Mesendoderm (in vitro differentiated cells): ENCODE data around the gene ADGRF3.

Source experiments
- DNase-seq: peaks from one replicate; pipeline ENCODE4 v3.0.0; 2013
- H2AK5ac ChIP-seq: 2 replicates; pipeline ENCODE4 v1.6.1; 2013; ENCODE audit warnings: low read length, inconsistent platforms
- H2BK120ac ChIP-seq: 2 replicates; pipeline ENCODE4 v1.6.1; 2013; ENCODE audit warnings: low read depth, mild to moderate bottlenecking, low read length, moderate library complexity, mixed read lengths
- H2BK15ac ChIP-seq: replicated peaks from 2 replicates; pipeline ENCODE4 v1.6.1; 2013; ENCODE audit warnings: low read depth, mild to moderate bottlenecking, moderate library complexity
- H2BK5ac ChIP-seq: 2 replicates; pipeline ENCODE4 v1.6.1; 2013; ENCODE audit warnings: low read length, inconsistent platforms
- H3K18ac ChIP-seq: 2 replicates; pipeline ENCODE4 v1.6.1; 2013; ENCODE audit warnings: mild to moderate bottlenecking, low read length, mixed read lengths
- H3K23ac ChIP-seq: one replicate; pipeline ENCODE4 v1.6.1; 2013; ENCODE audit warnings: low read length
- H3K27ac ChIP-seq: 2 replicates; pipeline ENCODE4 v1.5.1; 2013; ENCODE audit warnings: low read depth, mild to moderate bottlenecking, inconsistent platforms, low read length, moderate library complexity
- H3K27me3 ChIP-seq: 2 replicates; pipeline ENCODE4 v1.6.1; 2013; ENCODE audit warnings: low read length, control low read depth, mild to moderate bottlenecking, inconsistent platforms; ENCODE audit not compliant: insufficient read depth, poor library complexity
- H3K36me3 ChIP-seq: 2 replicates; pipeline ENCODE4 v1.6.1; 2013; ENCODE audit warnings: low read length, inconsistent platforms; ENCODE audit not compliant: control insufficient read depth, insufficient read depth
- H3K4ac ChIP-seq: one replicate; pipeline ENCODE4 v1.6.1; 2013; ENCODE audit warnings: low read depth, mild to moderate bottlenecking, low read length, moderate library complexity
- H3K4me1 ChIP-seq: 2 replicates; pipeline ENCODE4 v1.6.1; 2013; ENCODE audit warnings: low read depth, low read length, inconsistent platforms; ENCODE audit not compliant: control insufficient read depth
- H3K4me2 ChIP-seq: 2 replicates; pipeline ENCODE4 v1.6.1; 2013; ENCODE audit warnings: low read length
- H3K4me3 ChIP-seq: 2 replicates; pipeline ENCODE4 v1.5.1; 2013; ENCODE audit warnings: mild to moderate bottlenecking, low read length
- H3K56ac ChIP-seq: one replicate; pipeline ENCODE4 v1.6.1; 2013; ENCODE audit warnings: low read length
- H3K79me1 ChIP-seq: 2 replicates; pipeline ENCODE4 v1.6.1; 2013; ENCODE audit warnings: low read length, inconsistent platforms
- H3K79me2 ChIP-seq: 2 replicates; pipeline ENCODE4 v1.6.1; 2013; ENCODE audit warnings: mild to moderate bottlenecking, low read length; ENCODE audit not compliant: control insufficient read depth, insufficient read depth
- H3K9ac ChIP-seq: 2 replicates; pipeline ENCODE4 v1.6.1; 2013; ENCODE audit warnings: low read length, inconsistent platforms
- H4K5ac ChIP-seq: one replicate; pipeline ENCODE4 v1.6.1; 2013; ENCODE audit warnings: low read length
- H4K8ac ChIP-seq: one replicate; pipeline ENCODE4 v1.6.1; 2013; ENCODE audit warnings: low read depth, mild to moderate bottlenecking, control low read depth, low read length, moderate library complexity
- WGBS: extraction: QIAGEN DNeasy Blood & Tissue Kit; methylation state at CpG from one replicate; pipeline ENCODE4 v1.1.7; 2013; ENCODE audit warnings: low lambda C conversion rate, missing lambda C conversion rate; ENCODE audit not compliant: insufficient coverage; ENCODE audit errors: extremely low coverage; 5-methylcytosine and 5-hydroxymethylcytosine counted together

ADGRF3 gene

DNA sequence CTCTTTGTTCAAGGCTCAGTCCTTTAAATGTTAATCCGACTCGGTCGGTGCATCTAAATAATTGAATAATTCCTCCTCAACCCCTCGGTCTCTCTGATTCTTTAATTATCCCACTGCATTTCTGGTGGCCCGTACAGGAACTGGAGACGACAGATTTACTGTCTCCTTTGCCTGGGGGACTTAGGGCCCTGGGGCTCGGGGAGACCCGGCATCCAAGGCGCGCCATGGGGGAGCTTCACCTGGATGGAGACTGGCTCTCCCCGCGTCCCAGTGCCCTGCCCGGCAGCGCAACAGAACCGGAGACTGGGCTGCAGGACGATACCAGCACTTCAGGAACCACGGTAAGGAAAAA lies 48.3 kb downstream of the ADGRF3 start:
- H3K23ac ChIP-seq: no peak overlapping the region
- no peak overlapping the region for H4K5ac ChIP-seq
- no peaks in the 10 kb centered on the region for H3K79me1 ChIP-seq
- peak overlapping the region; percentile 87 for H3K56ac ChIP-seq
- WGBS: no CpG with 5 or more reads among the region's 17 CpGs
- peak overlapping the region; percentile 73 for H3K9ac ChIP-seq
- H3K27ac ChIP-seq: no peak overlapping the region
- H4K8ac ChIP-seq: no peak overlapping the region
- H3K4me3 ChIP-seq: no peak overlapping the region
- H3K18ac ChIP-seq: no peak overlapping the region
- no peak overlapping the region for H2BK120ac ChIP-seq
- no peak overlapping the region for H3K4ac ChIP-seq
- peak overlapping the region; percentile 78 for H3K4me2 ChIP-seq
- no peaks in the 10 kb centered on the region for H3K36me3 ChIP-seq
- no peaks in the 10 kb centered on the region for H3K79me2 ChIP-seq
- no peak overlapping the region for H2BK5ac ChIP-seq
- no peaks in the 10 kb centered on the region for H3K27me3 ChIP-seq
- H2AK5ac ChIP-seq: no peak overlapping the region
- peaks cover 3% of the 10 kb centered on the region for H3K4me1 ChIP-seq
- no peak for DNase-seq
- no peak overlapping the region for H2BK15ac ChIP-seq

DNA sequence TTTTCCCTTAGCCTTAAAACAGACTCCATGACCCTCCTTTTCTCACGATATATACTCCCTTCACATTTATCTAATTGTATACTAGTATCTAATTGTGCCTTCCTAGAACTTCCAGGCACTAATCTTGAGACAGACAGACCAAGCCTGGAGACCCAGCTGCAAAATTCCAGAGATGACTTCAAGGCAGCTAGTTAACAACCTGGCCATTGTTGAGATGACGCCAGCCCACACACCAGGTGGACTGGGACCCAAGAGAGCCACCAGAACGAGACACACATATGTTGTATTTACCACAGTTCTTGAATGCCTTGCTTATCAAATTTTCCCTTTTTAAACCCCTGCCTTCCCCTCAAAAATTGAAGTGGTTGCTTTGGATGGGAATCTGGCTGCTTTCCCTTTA lies 49.5 kb downstream of the ADGRF3 start:
- no peak overlapping the region for H3K56ac ChIP-seq
- no peak overlapping the region for H2AK5ac ChIP-seq
- no peak overlapping the region for H3K18ac ChIP-seq
- no peaks in the 10 kb centered on the region for H3K79me2 ChIP-seq
- DNase-seq: peak; percentile 32
- H3K27me3 ChIP-seq: no peaks in the 10 kb centered on the region
- H2BK120ac ChIP-seq: no peak overlapping the region
- H2BK5ac ChIP-seq: no peak overlapping the region
- no peak overlapping the region for H3K23ac ChIP-seq
- no peaks in the 10 kb centered on the region for H3K79me1 ChIP-seq
- no peak overlapping the region for H3K4me3 ChIP-seq
- H2BK15ac ChIP-seq: no peak overlapping the region
- WGBS: 100% methylated on average over 1 of the region's 3 CpGs
- H3K4me1 ChIP-seq: peaks cover 3% of the 10 kb centered on the region
- H4K5ac ChIP-seq: no peak overlapping the region
- H3K9ac ChIP-seq: no peak overlapping the region
- H3K36me3 ChIP-seq: no peaks in the 10 kb centered on the region
- H3K27ac ChIP-seq: no peak overlapping the region
- no peak overlapping the region for H3K4ac ChIP-seq
- H3K4me2 ChIP-seq: no peak overlapping the region
- no peak overlapping the region for H4K8ac ChIP-seq

DNA sequence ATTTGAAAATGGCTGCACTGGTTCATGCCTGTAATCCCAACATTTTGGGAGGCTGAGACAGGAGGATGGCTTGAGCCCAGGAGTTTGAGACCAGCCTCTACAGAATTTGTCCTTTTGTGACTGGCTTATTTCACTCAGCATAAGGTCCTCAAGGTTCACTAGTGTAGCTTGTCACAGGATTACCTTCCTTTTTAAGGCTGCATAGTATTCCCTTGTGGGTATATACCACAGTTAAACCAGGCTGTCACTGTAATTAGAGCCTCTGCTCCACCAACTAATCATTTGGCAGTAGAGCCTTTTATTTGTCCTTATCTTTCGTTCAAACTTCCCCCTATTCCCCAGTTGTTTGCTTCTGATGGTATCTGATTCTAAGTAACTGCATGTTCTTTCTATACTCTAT lies 51.1 kb downstream of the ADGRF3 start:
- Histone ChIP-seq H3K79me1 (no peaks in the 10 kb centered on the region), H2BK15ac (no peak overlapping the region), H3K4me3 (no peak overlapping the region), H2BK5ac (no peak overlapping the region), H3K79me2 (no peaks in the 10 kb centered on the region), H3K4me1 (peaks cover 3% of the 10 kb centered on the region), H3K4me2 (no peak overlapping the region), H3K27ac (no peak overlapping the region), H3K36me3 (no peaks in the 10 kb centered on the region), H2AK5ac (no peak overlapping the region), H4K5ac (no peak overlapping the region), H3K18ac (no peak overlapping the region), H2BK120ac (no peak overlapping the region), H3K56ac (no peak overlapping the region), H4K8ac (no peak overlapping the region), H3K9ac (no peak overlapping the region), H3K4ac (no peak overlapping the region), H3K27me3 (no peaks in the 10 kb centered on the region), H3K23ac (no peak overlapping the region)
- WGBS: no CpG with 5 or more reads among the region's 1 CpG
- DNase-seq: no peak

DNA sequence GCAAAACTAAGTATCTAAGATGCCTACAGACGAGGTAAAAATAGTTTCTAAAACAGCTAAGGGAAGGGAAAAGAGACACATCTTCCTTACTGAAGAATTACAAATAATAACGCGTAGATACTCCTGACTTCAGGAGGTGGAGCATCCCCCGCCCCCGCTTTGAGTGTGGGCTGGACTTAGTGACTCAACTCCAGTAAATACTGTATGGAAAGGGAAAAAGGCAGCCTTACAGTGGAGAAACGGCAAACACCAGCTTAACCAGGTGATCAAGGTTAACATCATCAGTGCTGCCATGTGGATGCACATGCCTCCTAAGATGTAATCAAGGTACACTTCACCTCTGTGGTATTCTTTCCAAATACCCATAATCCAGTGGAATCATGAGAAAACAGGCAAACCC lies 53.9 kb downstream of the ADGRF3 start:
- no peak overlapping the region for H3K27ac ChIP-seq
- H3K4ac ChIP-seq: no peak overlapping the region
- WGBS: no CpG with 5 or more reads among the region's 6 CpGs

GRCh38 chr2:26290001-26290400 lies 56.6 kb downstream of the ADGRF3 start:
- Histone ChIP-seq H4K8ac (no peak overlapping the region), H3K79me2 (no peaks in the 10 kb centered on the region), H2BK120ac (no peak overlapping the region), H3K79me1 (no peaks in the 10 kb centered on the region), H3K27me3 (no peaks in the 10 kb centered on the region), H3K56ac (no peak overlapping the region), H3K4me3 (no peak overlapping the region), H4K5ac (no peak overlapping the region), H3K4me1 (no peaks in the 10 kb centered on the region), H3K9ac (no peak overlapping the region), H3K18ac (no peak overlapping the region), H3K27ac (no peak overlapping the region), H2BK15ac (no peak overlapping the region), H3K23ac (no peak overlapping the region), H2AK5ac (no peak overlapping the region), H3K4ac (no peak overlapping the region), H2BK5ac (no peak overlapping the region), H3K4me2 (no peak overlapping the region), H3K36me3 (no peaks in the 10 kb centered on the region)
- no peak for DNase-seq
- WGBS: no CpG with 5 or more reads among the region's 1 CpG

More for the DNA sequence above, 53.9 kb downstream of the ADGRF3 start:
- Histone ChIP-seq H3K27me3 (no peaks in the 10 kb centered on the region), H3K36me3 (no peaks in the 10 kb centered on the region), H3K9ac (no peak overlapping the region), H3K23ac (no peak overlapping the region), H2BK120ac (no peak overlapping the region), H2BK15ac (no peak overlapping the region), H3K79me1 (no peaks in the 10 kb centered on the region), H4K8ac (no peak overlapping the region), H2AK5ac (no peak overlapping the region), H3K4me3 (no peak overlapping the region), H3K56ac (no peak overlapping the region), H3K4me2 (no peak overlapping the region), H2BK5ac (no peak overlapping the region), H3K79me2 (no peaks in the 10 kb centered on the region), H4K5ac (no peak overlapping the region), H3K4me1 (no peaks in the 10 kb centered on the region), H3K18ac (no peak overlapping the region)
- no peak for DNase-seq

- Histone ChIP-seq H2BK120ac (no peak overlapping the region), H3K27me3 (no peaks in the 10 kb centered on the region), H2BK15ac (no peak overlapping the region), H2AK5ac (no peak overlapping the region), H3K27ac (no peak overlapping the region), H3K4me1 (no peaks in the 10 kb centered on the region), H3K79me1 (no peaks in the 10 kb centered on the region), H3K4me2 (no peak overlapping the region), H3K36me3 (peaks cover 2% of the 10 kb centered on the region), H2BK5ac (no peak overlapping the region), H3K4me3 (no peak overlapping the region), H3K4ac (no peak overlapping the region), H3K56ac (no peak overlapping the region), H3K23ac (no peak overlapping the region), H4K8ac (no peak overlapping the region), H3K79me2 (no peaks in the 10 kb centered on the region), H3K18ac (no peak overlapping the region), H4K5ac (no peak overlapping the region), H3K9ac (no peak overlapping the region)
- no peak for DNase-seq
- no CpG with 5 or more reads among the region's 3 CpGs for WGBS
Measured at GRCh38 chr2:26285931-26286330, 60.7 kb downstream of the ADGRF3 start.
